GM19328 (cell line): ENCODE results near the gene CLCF1.
"Not testable (repeated sequence)": the region's sequence is repeated elsewhere in the genome, so short reads cannot be mapped to it uniquely, and the experiment has no call there.

ENCODE experiments used
- ATAC-seq: cut with Tn5 transposase; IDR thresholded peaks from one replicate; pipeline ENCODE4 v1.9.1; 2021; ENCODE audit warnings: mild to moderate bottlenecking, moderate library complexity; ENCODE audit not compliant: unreplicated experiment

The CLCF1 gene

GRCh38 chr11:67345247-67345919 is 28.0 kb downstream of the CLCF1 start:
- no peak for ATAC-seq

- no peak for ATAC-seq
These were observed 29.1 kb downstream of the CLCF1 start for GRCh38 chr11:67344264-67344663.

GRCh38 chr11:67337257-67337656 is 36.1 kb downstream of the CLCF1 start:
- ATAC-seq, result no peak

GRCh38 chr11:67332081-67332691 is 41.2 kb downstream of the CLCF1 start:
- no peak for ATAC-seq

- ATAC-seq, result no peak
These were observed 49.9 kb downstream of the CLCF1 start for GRCh38 chr11:67323526-67323925.

GRCh38 chr11:67322049-67322448 is 51.3 kb downstream of the CLCF1 start:
- ATAC-seq, result no peak

- ATAC-seq, result no peak
These were observed 52.0 kb downstream of the CLCF1 start for GRCh38 chr11:67321313-67321871.

GRCh38 chr11:67320691-67321090 is 52.7 kb downstream of the CLCF1 start:
- no peak for ATAC-seq

GRCh38 chr11:67320011-67320410 is 53.4 kb downstream of the CLCF1 start:
- ATAC-seq, result no peak

GRCh38 chr11:67318876-67319275 is 54.5 kb downstream of the CLCF1 start:
- ATAC-seq, result not testable (repeated sequence)

- no peak for ATAC-seq
These were observed 55.4 kb downstream of the CLCF1 start for GRCh38 chr11:67317888-67318555.

GRCh38 chr11:67317205-67317887 is 56.1 kb downstream of the CLCF1 start:
- ATAC-seq, result peak; percentile 79

GRCh38 chr11:67316882-67317204 is 56.6 kb downstream of the CLCF1 start:
- ATAC-seq, result no peak

- ATAC-seq, result no peak
These were observed 58.0 kb downstream of the CLCF1 start for GRCh38 chr11:67315325-67315909.

GRCh38 chr11:67314218-67314617 is 59.2 kb downstream of the CLCF1 start:
- ATAC-seq, result no peak
